Peyer's patch (tissue), 4 donors: ENCODE data around the gene EPS8L1. TPM values are rescaled to one million over a fixed set of nuclear protein-coding genes. Genes with fewer than 3 reads are reported as not detected.
A peak's percentile ranks its signal among the peaks of the same experiment; 100 is the strongest.

ENCODE experiments used
- DNase-seq, 3 donors: peaks; one replicate each; pipeline ENCODE4 v3.0.0-alpha.2; 2017 to 2019
- H3K27ac ChIP-seq, 4 donors: fragments of 200-600 bp; sonication (generic); one replicate each; pipeline ENCODE4 v1.5.1; 2016 to 2019
- H3K27me3 ChIP-seq, 2 donors: fragments of 200-600 bp; sonication (generic); one replicate each; pipeline ENCODE4 v1.5.1; 2019
- H3K36me3 ChIP-seq, 3 donors: fragments of 200-600 bp; sonication (generic); one replicate each; pipeline ENCODE4 v1.5.1; 2016 to 2019
- H3K4me1 ChIP-seq, 4 donors: fragments of 200-600 bp; sonication (generic); one replicate each; pipeline ENCODE4 v1.5.1; 2016 to 2019
- H3K4me3 ChIP-seq, 4 donors: fragments of 200-600 bp; sonication (generic); 1 replicate in 3 of 4; 2 replicates in 1 of 4; pipeline ENCODE4 v1.5.1; 2016 to 2019; ENCODE audit warnings: mild to moderate bottlenecking in 1 of 4
- H3K9me3 ChIP-seq, 4 donors: fragments of 200-600 bp; sonication (generic); one replicate each; pipeline ENCODE4 v1.5.1; 2016 to 2019; ENCODE audit warnings: mild to moderate bottlenecking in 1 of 4
- CTCF ChIP-seq, 6 experiments: fragments of 450-650 bp in 4 of 6; fragments of 200-600 bp in 2 of 6; sonication (generic) in 1 of 6; IDR thresholded peaks; one replicate each; pipeline ENCODE4 v1.5.1; 2017 to 2019; ENCODE audit warnings: antibody characterized with exemption in 6 of 6, mild to moderate bottlenecking in 3 of 6, moderate library complexity in 1 of 6
- POLR2A ChIP-seq, 2 donors: fragments of 450-650 bp; IDR thresholded peaks; one replicate each; pipeline ENCODE4 v1.5.1; 2017; ENCODE audit warnings: antibody characterized with exemption in 2 of 2, mild to moderate bottlenecking in 2 of 2, moderate library complexity in 2 of 2
- total RNA-seq, 4 donors: library from RNA; depleted of rRNA; stranded (reverse); fragments of >200 nt; gene quantifications; one replicate each; pipeline ENCODE4 v1.1.0, GENCODE V29; 2016

Gene EPS8L1
- total RNA-seq, 4 donors from 2014 or later: 5.0 to 43.8 (median 23.1) TPM

GRCh38 chr19:55116859-55117662, 41.4 kb downstream of the EPS8L1 start, which contains the start of gene PPP1R12C:
TSS of gene PPP1R12C (minus strand) at chr19:55117637. CDS start at chr19:55117543, 94 bp downstream.
- H3K27ac ChIP-seq: peak within 1 kb of the TSS; percentile 73 to 97 (median 88)
- DNase-seq: peak in 1 of 3 donors; percentile 57
- no peaks in the 10 kb centered on the region for H3K27me3 ChIP-seq
- H3K9me3 ChIP-seq: no peaks in the 10 kb centered on the region
- H3K4me3 ChIP-seq: peak within 1 kb of the TSS; percentile 79 to 98 (median 93)
- H3K4me1 ChIP-seq: peaks cover 0 to 47% (median 19%) of the 10 kb centered on the region in 4 donors
- peaks cover 0 to 9% (median 0%) of the 10 kb centered on the region in 3 donors for H3K36me3 ChIP-seq
- TF ChIP-seq CTCF (IDR thresholded peaks at IDR 0.05) (no peak), POLR2A (IDR thresholded peaks at IDR 0.05) (peak in 1 of 2 donors; percentile 30)

GRCh38 chr19:55117663-55118391, 42.2 kb downstream of the EPS8L1 start:
- Histone ChIP-seq H3K9me3 (no peaks in the 10 kb centered on the region), H3K36me3 (peaks cover 0 to under 1% (median 0%) of the 10 kb centered on the region in 3 donors), H3K4me1 (peaks cover 0 to 39% (median 19%) of the 10 kb centered on the region in 4 donors), H3K27ac (peak overlapping the region; percentile 73 to 97 (median 88)), H3K27me3 (no peaks in the 10 kb centered on the region), H3K4me3 (peak overlapping the region; percentile 79 to 98 (median 93))
- DNase-seq: peak; percentile 98 to 100 (median 99)
- TF ChIP-seq POLR2A (IDR thresholded peaks at IDR 0.05) (peak in 1 of 2 donors; percentile 25), CTCF (IDR thresholded peaks at IDR 0.05) (peak in 2 of 6 experiments; percentile 6 to 9)

GRCh38 chr19:55118401-55118991, 42.8 kb downstream of the EPS8L1 start:
- peak in 1 of 3 donors; percentile 70 for DNase-seq
- Histone ChIP-seq H3K4me3 (peak overlapping the region; percentile 79 to 98 (median 93)), H3K4me1 (peaks cover 0 to 33% (median 16%) of the 10 kb centered on the region in 4 donors), H3K27ac (peak overlapping the region in 3 of 4 donors; percentile 73 to 94 (median 83)), H3K36me3 (no peaks in the 10 kb centered on the region), H3K27me3 (no peaks in the 10 kb centered on the region), H3K9me3 (no peaks in the 10 kb centered on the region)
- TF ChIP-seq CTCF (IDR thresholded peaks at IDR 0.05): no peak
- no peak for TF ChIP-seq POLR2A (IDR thresholded peaks at IDR 0.05)

- H3K4me3 ChIP-seq: peak overlapping the region in 1 of 4 donors; percentile 92
Observed at GRCh38 chr19:55119053-55119452, 43.4 kb downstream of the EPS8L1 start.

More at GRCh38 chr19:55119053-55119452, 43.4 kb downstream of the EPS8L1 start:
- TF ChIP-seq CTCF (IDR thresholded peaks at IDR 0.05) (no peak), POLR2A (IDR thresholded peaks at IDR 0.05) (no peak)
- Histone ChIP-seq H3K4me1 (peaks cover 0 to 29% (median 13%) of the 10 kb centered on the region in 4 donors), H3K36me3 (no peaks in the 10 kb centered on the region), H3K27me3 (no peaks in the 10 kb centered on the region), H3K9me3 (no peaks in the 10 kb centered on the region), H3K27ac (no peak overlapping the region)
- DNase-seq: no peak
